T-helper 2 cell treated with Interferon-gamma antibody and Interleukin-4, amounts not matched to agents 100 ng/mL and 5 ng/mL, for 36 hours (primary cell): ENCODE results near the gene GPR173. TPM values are rescaled to one million over a fixed set of nuclear protein-coding genes. Genes with fewer than 3 reads are reported as not detected.

Source experiments
- intact Hi-C: fragments of 100-400 bp; cut with micrococcal nuclease; formaldehyde crosslinking; loops from one replicate; pipeline ENCODE4 v1.15.1; 2023
- total RNA-seq: library from RNA; stranded (reverse); gene quantifications from 2 replicates; pipeline ENCODE4 v1.2.3, GENCODE V29; 2022

GPR173 gene
- total RNA-seq, 1 donor from 2014 or later: not detected

GRCh38 chrX:53071064-53071463 lies 22.5 kb downstream of the GPR173 start:
- intact Hi-C loops: loop anchor here (1.0 to 10.0 kb wide), 3 partner anchors 18 to 214 kb away; partner anchors contain the start of gene IQSEC2

- intact Hi-C loops: loop anchor here (1.0 to 10.0 kb wide), 3 partner anchors 17 to 213 kb away; partner anchors contain the start of gene IQSEC2
These were observed 23.2 kb downstream of the GPR173 start for GRCh38 chrX:53071604-53072417.

GRCh38 chrX:53072418-53073114 lies 24.0 kb downstream of the GPR173 start:
- intact Hi-C loops: loop anchor here (10.0 kb wide), 1 partner anchor 212 kb away; the partner anchor contains the start of gene IQSEC2

GRCh38 chrX:53073115-53073586 lies 24.6 kb downstream of the GPR173 start:
- intact Hi-C loops: loop anchor here (10.0 kb wide), 1 partner anchor 212 kb away; the partner anchor contains the start of gene IQSEC2

GRCh38 chrX:53075011-53075410 lies 26.4 kb downstream of the GPR173 start:
- intact Hi-C loops: loop anchor here (10.0 kb wide), 1 partner anchor 210 kb away; the partner anchor contains the start of gene IQSEC2

GRCh38 chrX:53076671-53077070 lies 28.1 kb downstream of the GPR173 start:
- intact Hi-C loops: loop anchor here (10.0 kb wide), 1 partner anchor 208 kb away; the partner anchor contains the start of gene IQSEC2

GRCh38 chrX:53077207-53078197 lies 28.9 kb downstream of the GPR173 start:
- intact Hi-C loops: loop anchor here (10.0 kb wide), 1 partner anchor 207 kb away; the partner anchor contains the start of gene IQSEC2

- intact Hi-C loops: loop anchor here (10.0 kb wide), 1 partner anchor 206 kb away; the partner anchor contains the start of gene IQSEC2
These were observed 30.4 kb downstream of the GPR173 start for GRCh38 chrX:53078943-53079342.

GRCh38 chrX:53080628-53081580 lies 32.3 kb downstream of the GPR173 start:
- intact Hi-C loops: loop anchor here (5.0 to 10.0 kb wide), 4 partner anchors 146 to 1921 kb away; partner anchors contain the start of genes APEX2, FAM120C, KDM5C and RIBC1

- intact Hi-C loops: loop anchor here (5.0 to 10.0 kb wide), 4 partner anchors 145 to 1920 kb away; partner anchors contain the start of genes APEX2, FAM120C, KDM5C and RIBC1
These were observed 33.6 kb downstream of the GPR173 start, which contains the start of gene TSPYL2 for GRCh38 chrX:53081925-53082772. TSS of gene TSPYL2 (plus strand) at chrX:53082367. CDS start at chrX:53082499, 132 bp downstream.

- intact Hi-C loops: loop anchor here (5.0 to 10.0 kb wide), 4 partner anchors 144 to 1919 kb away; partner anchors contain the start of genes APEX2, FAM120C, KDM5C and RIBC1
These were observed 34.4 kb downstream of the GPR173 start for GRCh38 chrX:53082773-53083616.

- intact Hi-C loops: loop anchor here (5.0 to 10.0 kb wide), 4 partner anchors 143 to 1918 kb away; partner anchors contain the start of genes APEX2, FAM120C, KDM5C and RIBC1
These were observed 35.5 kb downstream of the GPR173 start for GRCh38 chrX:53084043-53084570.

GRCh38 chrX:53084863-53085262 lies 36.3 kb downstream of the GPR173 start:
- intact Hi-C loops: loop anchor here (5.0 to 10.0 kb wide), 4 partner anchors 142 to 1917 kb away; partner anchors contain the start of genes APEX2, FAM120C, KDM5C and RIBC1

- intact Hi-C loops: loop anchor here (10.0 kb wide), 1 partner anchor 339 kb away; the partner anchor contains the start of genes RIBC1 and SMC1A
These were observed 37.2 kb downstream of the GPR173 start for GRCh38 chrX:53085661-53086229.

- intact Hi-C loops: loop anchor here (10.0 kb wide), 1 partner anchor 338 kb away; the partner anchor contains the start of genes RIBC1 and SMC1A
These were observed 37.9 kb downstream of the GPR173 start for GRCh38 chrX:53086464-53086863.

GRCh38 chrX:53087388-53087831 lies 38.8 kb downstream of the GPR173 start:
- intact Hi-C loops: loop anchor here (10.0 kb wide), 1 partner anchor 337 kb away; the partner anchor contains the start of genes RIBC1 and SMC1A
